Stomach (tissue), 4 donors: Measurements from ENCODE around the gene PGBD4.

ENCODE experiments used
- POLR2A ChIP-seq, 4 donors: fragments of 450-650 bp; IDR thresholded peaks; one replicate each; pipeline ENCODE4 v1.6.1; 2016; ENCODE audit warnings: antibody characterized with exemption in 4 of 4, control low read depth in 2 of 4, mild to moderate bottlenecking in 1 of 4, moderate library complexity in 1 of 4
- TF ChIP-seq, protein P1 (sequence below), 7 experiments: fragments of 450-650 bp in 4 of 7; fragments of 200-600 bp in 3 of 7; sonication (generic) in 3 of 7; IDR thresholded peaks; one replicate each; pipeline ENCODE4 v1.5.1; 2016 to 2019; ENCODE audit warnings: antibody characterized with exemption in 7 of 7, control low read depth in 2 of 7, mild to moderate bottlenecking in 1 of 7

GRCh38 chr15:34099914-34100313, 2.0 kb upstream of the PGBD4 start:
- TF ChIP-seq, protein P1, sequence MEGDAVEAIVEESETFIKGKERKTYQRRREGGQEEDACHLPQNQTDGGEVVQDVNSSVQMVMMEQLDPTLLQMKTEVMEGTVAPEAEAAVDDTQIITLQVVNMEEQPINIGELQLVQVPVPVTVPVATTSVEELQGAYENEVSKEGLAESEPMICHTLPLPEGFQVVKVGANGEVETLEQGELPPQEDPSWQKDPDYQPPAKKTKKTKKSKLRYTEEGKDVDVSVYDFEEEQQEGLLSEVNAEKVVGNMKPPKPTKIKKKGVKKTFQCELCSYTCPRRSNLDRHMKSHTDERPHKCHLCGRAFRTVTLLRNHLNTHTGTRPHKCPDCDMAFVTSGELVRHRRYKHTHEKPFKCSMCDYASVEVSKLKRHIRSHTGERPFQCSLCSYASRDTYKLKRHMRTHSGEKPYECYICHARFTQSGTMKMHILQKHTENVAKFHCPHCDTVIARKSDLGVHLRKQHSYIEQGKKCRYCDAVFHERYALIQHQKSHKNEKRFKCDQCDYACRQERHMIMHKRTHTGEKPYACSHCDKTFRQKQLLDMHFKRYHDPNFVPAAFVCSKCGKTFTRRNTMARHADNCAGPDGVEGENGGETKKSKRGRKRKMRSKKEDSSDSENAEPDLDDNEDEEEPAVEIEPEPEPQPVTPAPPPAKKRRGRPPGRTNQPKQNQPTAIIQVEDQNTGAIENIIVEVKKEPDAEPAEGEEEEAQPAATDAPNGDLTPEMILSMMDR (IDR thresholded peaks at IDR 0.05): no peak
- no peak for TF ChIP-seq POLR2A (IDR thresholded peaks at IDR 0.05)
